GM19099 (cell line): ENCODE measurements around the gene NNMT.

ENCODE experiments used
- POLR2A ChIP-seq: IDR thresholded peaks from 3 replicates; pipeline ENCODE4 v1.6.1; 2011; ENCODE audit warnings: low read depth; ENCODE audit not compliant: insufficient read length; ENCODE audit errors: extremely low read depth

The NNMT gene

DNA sequence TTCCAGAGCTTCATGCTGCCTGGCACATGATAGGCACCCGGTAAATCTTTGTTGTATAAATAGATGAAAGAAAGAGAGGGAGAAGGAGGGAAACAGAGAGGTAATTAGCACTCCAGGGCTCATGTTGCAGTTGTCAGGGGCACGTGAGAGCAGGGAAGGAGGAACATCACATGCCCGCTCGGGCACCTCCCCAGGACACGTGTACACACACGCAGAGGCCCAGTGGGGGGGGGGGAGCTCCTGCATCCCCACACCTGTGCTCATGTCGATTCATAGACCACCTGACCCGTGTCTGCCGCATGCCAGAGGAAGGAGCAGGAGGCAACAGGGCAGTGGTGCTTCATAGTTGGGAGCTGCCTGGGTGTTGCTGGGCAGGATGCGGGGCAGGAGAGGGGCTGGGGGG lies 37.1 kb upstream of the NNMT start:
- TF ChIP-seq POLR2A, result no peak

- TF ChIP-seq POLR2A, result no peak
These were observed 36.6 kb upstream of the NNMT start for GRCh38 chr11:114259551-114259983.

DNA sequence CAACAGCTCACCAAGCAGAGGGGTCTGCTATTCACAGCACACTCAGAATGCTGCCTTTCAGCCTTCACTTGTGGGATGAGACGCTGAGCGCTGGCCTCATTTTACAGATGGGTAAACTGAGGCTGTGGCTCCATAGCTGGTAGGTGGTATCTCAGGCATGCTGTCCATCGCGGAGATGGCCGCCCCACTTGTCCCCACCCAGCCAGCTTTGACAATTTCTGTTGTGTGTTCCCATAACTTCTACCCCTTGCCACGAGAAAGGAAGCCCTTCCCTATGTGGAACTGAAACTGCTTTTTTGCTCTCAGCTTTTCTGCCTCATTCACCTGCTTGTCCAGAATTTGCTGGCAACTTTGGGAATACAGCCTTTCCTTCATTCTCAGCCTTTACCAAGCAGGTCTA lies 36.1 kb upstream of the NNMT start:
- no peak for TF ChIP-seq POLR2A

GRCh38 chr11:114260483-114260882 lies 35.7 kb upstream of the NNMT start:
- TF ChIP-seq POLR2A, result no peak

- no peak for TF ChIP-seq POLR2A
These were observed 34.4 kb upstream of the NNMT start for GRCh38 chr11:114261791-114262190.

GRCh38 chr11:114262681-114263512 lies 33.3 kb upstream of the NNMT start:
- TF ChIP-seq POLR2A, result no peak

GRCh38 chr11:114263513-114264170 lies 32.6 kb upstream of the NNMT start:
- no peak for TF ChIP-seq POLR2A

GRCh38 chr11:114264381-114264780 lies 31.8 kb upstream of the NNMT start:
- TF ChIP-seq POLR2A, result no peak

- TF ChIP-seq POLR2A, result no peak
These were observed 30.9 kb upstream of the NNMT start for GRCh38 chr11:114265122-114265878.

GRCh38 chr11:114269498-114269897 lies 26.7 kb upstream of the NNMT start:
- TF ChIP-seq POLR2A, result no peak

GRCh38 chr11:114270531-114271270 lies 25.5 kb upstream of the NNMT start:
- no peak for TF ChIP-seq POLR2A

- no peak for TF ChIP-seq POLR2A
These were observed 24.9 kb upstream of the NNMT start for GRCh38 chr11:114271316-114271715.

DNA sequence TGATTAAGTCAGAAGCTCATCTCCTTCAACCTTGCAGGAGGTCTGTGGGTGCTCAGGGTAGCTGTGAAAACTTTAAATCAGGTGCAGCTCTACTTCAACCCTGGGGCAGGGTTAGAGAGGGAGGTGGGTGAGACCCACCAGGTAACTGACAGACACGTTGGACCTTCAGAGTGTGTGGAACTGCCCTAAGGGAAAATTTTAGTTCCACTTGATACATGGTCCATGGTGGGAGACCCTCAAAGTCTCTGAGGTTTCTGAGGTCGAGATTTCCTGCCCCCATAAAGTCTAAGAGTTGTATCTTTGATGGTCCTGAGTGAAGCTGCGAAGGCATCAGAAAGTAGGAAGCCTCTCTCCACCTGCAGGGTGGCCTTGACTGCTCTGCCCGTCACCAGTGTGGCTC lies 23.9 kb upstream of the NNMT start:
- TF ChIP-seq POLR2A, result no peak

DNA sequence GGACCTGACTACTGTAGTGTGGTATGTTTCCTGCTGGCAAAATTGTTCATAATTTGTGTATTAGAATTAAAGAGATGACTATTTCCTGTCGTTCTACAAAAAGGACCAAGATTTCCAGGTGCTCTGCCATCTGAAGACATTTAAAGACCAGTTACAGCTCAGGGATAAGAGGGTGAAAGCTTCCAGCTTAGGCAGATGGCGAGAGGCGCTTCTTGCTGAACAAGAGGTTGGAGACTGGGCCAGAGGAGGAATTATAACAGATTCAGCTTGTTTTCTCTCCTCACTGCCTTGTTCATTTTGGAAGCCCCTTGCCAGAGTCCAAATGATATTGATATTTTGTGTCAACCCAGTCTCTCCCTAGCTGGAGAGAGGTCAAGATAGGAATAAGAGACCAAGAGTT lies 23.1 kb upstream of the NNMT start:
- TF ChIP-seq POLR2A, result no peak
